OCI-LY7 (cell line): ENCODE measurements around the gene ZNF518B. TPM values are rescaled to one million over a fixed set of nuclear protein-coding genes. Genes with fewer than 3 reads are reported as not detected.

Experiments
- BruUV-seq: library from RNA; stranded (reverse); fragments of 400-500 nt; replicated peaks from 2 replicates; lab custom pipeline; 2021; lab: Mats Ljungman, UMichigan
- CTCF ChIA-PET: fragments of 300-600 bp; sonication (Branson Sonifier 250); formaldehyde crosslinking; loops from one replicate; lab custom pipeline; 2022; ENCODE audit warnings: antibody characterized with exemption; ENCODE audit not compliant: unreplicated experiment; lab: Charles Lee
- POLR2A ChIA-PET: fragments of 300-600 bp; sonication (Branson Sonifier 250); formaldehyde crosslinking; loops from one replicate; lab custom pipeline; 2022; ENCODE audit warnings: antibody characterized with exemption; lab: Charles Lee
- DNase-seq: peaks from one replicate; pipeline ENCODE4 v3.0.0-alpha.2; 2015; ENCODE audit warnings: low spot score
- H2AFZ ChIP-seq: fragments of 200-600 bp; sonication (generic), shearing (Covaris generic); 2 replicates; pipeline ENCODE4 v1.6.1; 2014; ENCODE audit warnings: mild to moderate bottlenecking, antibody characterized with exemption, low read length, moderate library complexity
- H3K27ac ChIP-seq: fragments of 200-600 bp; sonication (generic); 2 replicates; pipeline ENCODE4 v1.5.1; 2014; ENCODE audit warnings: mixed run types, low read depth, mild to moderate bottlenecking, moderate library complexity, low read length, inconsistent platforms; ENCODE audit not compliant: poor library complexity, severe bottlenecking
- H3K36me3 ChIP-seq: fragments of 200-600 bp; sonication (generic); 2 replicates; pipeline ENCODE4 v1.6.1; 2014; ENCODE audit warnings: mild to moderate bottlenecking, antibody characterized with exemption, low read length, moderate library complexity, mixed read lengths; ENCODE audit not compliant: insufficient read depth
- H3K4me1 ChIP-seq: fragments of 200-600 bp; sonication (generic); 2 replicates; pipeline ENCODE4 v1.5.1; 2014; ENCODE audit warnings: mild to moderate bottlenecking, low read length; ENCODE audit not compliant: insufficient read depth, poor library complexity, severe bottlenecking
- H3K4me2 ChIP-seq: fragments of 200-600 bp; sonication (generic); 2 replicates; pipeline ENCODE4 v1.6.1; 2014; ENCODE audit warnings: mild to moderate bottlenecking, low read length
- H3K4me3 ChIP-seq: fragments of 200-600 bp; sonication (generic); 2 replicates; pipeline ENCODE4 v1.5.1; 2014; ENCODE audit warnings: mild to moderate bottlenecking, low read depth, low read length; ENCODE audit not compliant: poor library complexity, severe bottlenecking
- H3K79me2 ChIP-seq: fragments of 200-600 bp; sonication (generic); 2 replicates; pipeline ENCODE4 v1.6.1; 2016; ENCODE audit warnings: low read depth, mild to moderate bottlenecking, low read length, moderate library complexity, mixed read lengths; ENCODE audit not compliant: insufficient read depth
- H3K9me2 ChIP-seq: fragments of 200-600 bp; sonication (generic); 2 replicates; pipeline ENCODE4 v1.6.1; 2016; ENCODE audit warnings: mild to moderate bottlenecking, low read length, mixed read lengths; ENCODE audit not compliant: insufficient read depth
- H3K9me3 ChIP-seq: fragments of 200-600 bp; sonication (generic); 2 replicates; pipeline ENCODE4 v1.6.1; 2014; ENCODE audit warnings: mild to moderate bottlenecking, mixed run types, low read length, mixed read lengths
- H4K20me1 ChIP-seq: fragments of 200-600 bp; sonication (generic); 2 replicates; pipeline ENCODE4 v1.6.1; 2014; ENCODE audit warnings: mild to moderate bottlenecking, antibody characterized with exemption, low read length, moderate library complexity, mixed read lengths; ENCODE audit not compliant: insufficient read depth
- CTCF ChIP-seq: fragments of 200-600 bp; sonication (generic); conservative IDR thresholded peaks from 2 replicates; pipeline ENCODE4 v1.5.1; 2014; ENCODE audit warnings: mild to moderate bottlenecking, antibody characterized with exemption, low read length, moderate library complexity, mixed read lengths
- EZH2phosphoT487 ChIP-seq: fragments of 200-600 bp; sonication (generic); IDR thresholded peaks from 2 replicates; pipeline ENCODE4 v1.6.1; 2018; ENCODE audit warnings: low read depth, borderline replicate concordance, mild to moderate bottlenecking, mixed run types, antibody characterized with exemption, low read length, moderate library complexity, mixed read lengths
- intact Hi-C: fragments of 100-400 bp; cut with micrococcal nuclease; formaldehyde crosslinking; loops from one replicate; pipeline ENCODE4 v1.10.0; 2022; ENCODE audit not compliant: unreplicated experiment
- total RNA-seq, 2 experiments: library from RNA; depleted of rRNA in 1 of 2; stranded (reverse); fragments of >200 nt in 1 of 2; shearing (Covaris generic) in 1 of 2; gene quantifications; 2 replicates each; pipeline ENCODE4 v1.2.3, GENCODE V29; 2014 to 2022

The ZNF518B gene
- total RNA-seq, 2 experiments from 2014 or later, result 19.1 to 30.2 TPM

- Histone ChIP-seq H3K9me3 (no peaks in the 10 kb centered on the region), H3K36me3 (peaks cover 47% of the 10 kb centered on the region), H3K9me2 (no peaks in the 10 kb centered on the region), H3K79me2 (peaks cover 10% of the 10 kb centered on the region), H3K4me2 (no peak overlapping the region), H3K4me1 (peaks cover 25% of the 10 kb centered on the region), H2AFZ (no peak overlapping the region), H3K4me3 (no peak overlapping the region), H4K20me1 (peaks cover 11% of the 10 kb centered on the region), H3K27ac (no peak overlapping the region)
- intact Hi-C loops, result no loop called here
- TF ChIP-seq EZH2phosphoT487 (no peak), CTCF (no peak)
- ChIA-PET CTCF (no interaction called here), POLR2A (no interaction called here)
- no TSS peak for BruUV-seq
- no peak for DNase-seq
Observed at GRCh38 chr4:10454121-10454520, 3.1 kb downstream of the ZNF518B start.

GRCh38 chr4:10448991-10449390, 8.2 kb downstream of the ZNF518B start:
- no peak for DNase-seq
- H3K4me3 ChIP-seq, result no peak overlapping the region
- TF ChIP-seq CTCF, result no peak
- no peak for TF ChIP-seq EZH2phosphoT487
- H3K9me2 ChIP-seq, result no peaks in the 10 kb centered on the region
- no peak overlapping the region for H3K4me2 ChIP-seq
- peaks cover 66% of the 10 kb centered on the region for H3K36me3 ChIP-seq
- ChIA-PET CTCF (no interaction called here), POLR2A (no interaction called here)
- no peak overlapping the region for H2AFZ ChIP-seq
- BruUV-seq, result no TSS peak
- no peaks in the 10 kb centered on the region for H3K4me1 ChIP-seq
- no peaks in the 10 kb centered on the region for H3K79me2 ChIP-seq
- no peaks in the 10 kb centered on the region for H4K20me1 ChIP-seq
- no peak overlapping the region for H3K27ac ChIP-seq
- intact Hi-C loops, result no loop called here
- H3K9me3 ChIP-seq, result no peaks in the 10 kb centered on the region

GRCh38 chr4:10442976-10443375, 14.2 kb downstream of the ZNF518B start:
- intact Hi-C loops, result no loop called here
- no peak overlapping the region for H2AFZ ChIP-seq
- no peak for DNase-seq
- H3K4me1 ChIP-seq, result no peaks in the 10 kb centered on the region
- TF ChIP-seq EZH2phosphoT487 (no peak), CTCF (no peak)
- no TSS peak for BruUV-seq
- no peak overlapping the region for H3K4me2 ChIP-seq
- no peaks in the 10 kb centered on the region for H3K9me2 ChIP-seq
- no peaks in the 10 kb centered on the region for H3K9me3 ChIP-seq
- ChIA-PET POLR2A (interaction anchor here (0.7 kb wide), 1 partner anchor 20 kb away, joined by 3 read pairs; no protein-coding TSS in a partner anchor), CTCF (no interaction called here)
- no peak overlapping the region for H3K4me3 ChIP-seq
- H4K20me1 ChIP-seq, result no peaks in the 10 kb centered on the region
- no peak overlapping the region for H3K27ac ChIP-seq
- no peaks in the 10 kb centered on the region for H3K79me2 ChIP-seq
- H3K36me3 ChIP-seq, result peaks cover 31% of the 10 kb centered on the region
